HG03108 (cell line): ENCODE data around the gene MUC5AC.
"Not testable (repeated sequence)": the region's sequence is repeated elsewhere in the genome, so short reads cannot be mapped to it uniquely, and the experiment has no call there.

Experiments
- ATAC-seq: cut with Tn5 transposase; IDR thresholded peaks from one replicate; pipeline ENCODE4 v1.9.1; 2021; ENCODE audit warnings: moderate library complexity; ENCODE audit not compliant: unreplicated experiment

MUC5AC gene

GRCh38 chr11:1232883-1233321 is 75.1 kb downstream of the MUC5AC start:
- no peak for ATAC-seq

- ATAC-seq: no peak
Measured at GRCh38 chr11:1233351-1234053, 75.7 kb downstream of the MUC5AC start.

DNA sequence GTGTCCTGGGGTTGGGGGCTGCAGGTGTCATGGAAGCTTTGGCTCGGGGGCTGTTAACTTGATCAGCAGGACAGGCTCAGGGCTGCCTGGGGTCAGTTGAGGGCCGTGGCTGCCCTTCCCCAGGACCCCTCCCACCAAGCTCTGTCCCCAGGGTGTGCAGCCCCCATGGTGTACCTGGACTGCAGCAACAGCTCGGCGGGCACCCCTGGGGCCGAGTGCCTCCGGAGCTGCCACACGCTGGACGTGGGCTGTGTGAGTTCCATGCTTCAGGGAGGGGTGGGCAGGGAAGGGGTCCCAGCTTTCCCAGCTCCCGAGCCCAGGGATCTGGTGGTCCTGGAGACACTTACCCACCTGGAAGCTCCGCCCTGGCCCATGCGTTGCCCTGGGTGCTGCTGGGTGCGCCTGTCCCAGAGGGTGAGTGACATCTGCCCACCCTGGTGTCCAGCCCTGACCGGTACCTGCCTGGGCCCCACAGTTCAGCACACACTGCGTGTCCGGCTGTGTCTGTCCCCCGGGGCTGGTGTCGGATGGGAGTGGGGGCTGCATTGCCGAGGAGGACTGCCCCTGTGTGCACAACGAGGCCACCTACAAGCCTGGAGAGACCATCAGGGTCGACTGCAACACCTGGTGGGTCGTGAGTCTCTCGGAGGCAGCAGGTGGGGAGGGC is 76.4 kb downstream of the MUC5AC start:
- ATAC-seq: no peak

- no peak for ATAC-seq
Measured at GRCh38 chr11:1234771-1235305, 77.1 kb downstream of the MUC5AC start.

DNA sequence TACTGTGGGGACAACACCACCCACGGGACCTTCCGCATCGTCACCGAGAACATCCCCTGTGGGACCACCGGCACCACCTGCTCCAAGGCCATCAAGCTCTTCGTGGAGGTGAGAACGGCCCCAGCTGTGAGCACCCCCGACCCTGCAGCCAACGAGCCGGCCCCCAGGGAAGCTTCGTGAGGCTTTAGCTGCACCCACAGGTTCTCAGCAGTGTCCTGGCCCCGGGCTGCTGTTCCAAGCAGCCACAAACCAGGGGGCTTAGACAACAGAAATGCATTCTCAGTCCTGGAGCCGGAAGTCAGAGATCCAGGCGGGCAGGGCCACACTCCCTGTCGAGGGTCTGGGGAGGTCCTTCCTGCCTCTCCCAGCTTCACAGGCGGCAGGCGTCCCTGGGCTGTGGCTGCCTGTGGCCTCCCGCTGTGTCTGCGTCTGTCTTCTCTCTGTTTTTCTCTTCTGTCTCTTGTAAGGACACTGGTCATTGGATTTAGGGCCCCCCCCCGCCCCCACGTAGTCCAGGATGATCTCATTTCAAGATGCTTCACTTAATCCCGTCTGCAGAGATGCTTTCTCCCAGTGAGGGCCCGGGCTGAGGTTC is 77.7 kb downstream of the MUC5AC start:
- no peak for ATAC-seq

- ATAC-seq: no peak
Measured at GRCh38 chr11:1235901-1236315, 78.2 kb downstream of the MUC5AC start.

GRCh38 chr11:1236316-1237127 is 78.8 kb downstream of the MUC5AC start:
- ATAC-seq: no peak

- ATAC-seq: no peak
Measured at GRCh38 chr11:1237128-1237580, 79.4 kb downstream of the MUC5AC start.

DNA sequence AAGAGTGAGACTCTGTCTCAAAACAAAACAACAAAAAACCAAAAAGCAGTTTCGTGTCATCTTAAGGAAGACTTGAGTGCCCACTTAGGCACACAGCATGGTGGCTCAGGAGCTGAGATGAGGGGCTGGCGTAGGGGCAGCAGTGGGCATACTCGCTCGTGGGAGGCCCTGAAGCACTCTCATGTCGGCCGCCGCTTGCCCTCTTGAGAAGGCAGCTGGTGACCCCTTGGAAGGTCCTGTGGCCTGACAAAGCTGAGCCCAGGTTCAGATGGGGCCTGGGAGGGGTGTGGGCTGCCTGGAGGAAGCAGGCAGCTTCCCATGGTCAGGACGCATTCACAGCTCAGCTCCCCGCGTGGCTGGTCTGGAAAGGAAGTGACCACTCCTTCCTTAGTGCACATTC is 80.1 kb downstream of the MUC5AC start:
- ATAC-seq: no peak

- no peak for ATAC-seq
Measured at GRCh38 chr11:1238767-1239595, 81.2 kb downstream of the MUC5AC start.

DNA sequence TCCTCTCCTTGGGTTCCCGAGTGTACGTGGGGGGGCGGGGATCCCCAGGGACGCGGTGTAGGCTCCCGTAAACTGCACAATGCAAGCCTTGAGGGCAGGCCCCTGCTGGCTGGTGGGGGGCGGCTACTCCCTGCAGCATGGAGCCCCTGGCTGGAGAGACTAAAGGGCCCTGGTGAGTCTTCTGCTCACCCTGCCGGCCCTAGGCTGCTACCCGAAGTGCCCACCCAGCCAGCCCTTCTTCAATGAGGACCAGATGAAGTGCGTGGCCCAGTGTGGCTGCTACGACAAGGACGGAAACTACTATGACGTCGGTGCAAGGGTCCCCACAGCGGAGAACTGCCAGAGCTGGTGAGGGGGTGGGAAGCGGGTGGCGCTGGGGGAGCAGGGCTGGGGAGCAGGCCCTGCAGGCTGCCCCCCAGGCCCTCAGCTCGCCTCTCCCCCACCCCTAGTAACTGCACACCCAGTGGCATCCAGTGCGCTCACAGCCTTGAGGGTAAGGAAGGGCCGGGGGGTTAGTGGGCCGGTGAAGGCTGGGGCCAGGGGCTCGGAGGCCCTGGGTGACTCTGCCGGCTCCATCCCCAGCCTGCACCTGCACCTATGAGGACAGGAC is 81.9 kb downstream of the MUC5AC start:
- ATAC-seq: no peak

- ATAC-seq: no peak
Measured at GRCh38 chr11:1240771-1241170, 83.0 kb downstream of the MUC5AC start.

DNA sequence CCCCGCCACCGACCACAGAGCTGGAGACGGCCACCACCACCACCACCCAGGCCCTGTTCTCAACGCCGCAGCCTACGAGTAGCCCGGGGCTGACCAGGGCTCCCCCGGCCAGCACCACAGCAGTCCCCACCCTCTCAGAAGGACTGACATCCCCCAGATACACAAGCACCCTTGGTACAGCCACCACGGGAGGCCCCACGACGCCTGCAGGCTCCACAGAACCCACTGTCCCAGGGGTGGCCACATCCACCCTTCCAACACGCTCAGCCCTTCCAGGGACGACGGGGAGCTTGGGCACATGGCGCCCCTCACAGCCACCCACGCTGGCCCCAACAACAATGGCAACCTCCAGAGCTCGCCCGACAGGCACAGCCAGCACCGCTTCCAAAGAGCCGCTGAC is 84.0 kb downstream of the MUC5AC start:
- ATAC-seq: no peak

DNA sequence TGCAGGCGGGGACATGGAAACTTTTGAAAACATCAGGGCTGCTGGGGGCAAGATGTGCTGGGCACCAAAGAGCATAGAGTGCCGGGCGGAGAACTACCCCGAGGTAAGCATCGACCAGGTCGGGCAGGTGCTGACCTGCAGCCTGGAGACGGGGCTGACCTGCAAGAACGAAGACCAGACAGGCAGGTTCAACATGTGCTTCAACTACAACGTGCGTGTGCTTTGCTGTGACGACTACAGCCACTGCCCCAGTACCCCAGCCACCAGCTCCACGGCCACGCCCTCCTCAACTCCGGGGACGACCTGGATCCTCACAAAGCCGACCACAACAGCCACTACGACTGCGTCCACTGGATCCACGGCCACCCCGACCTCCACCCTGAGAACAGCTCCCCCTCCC is 84.5 kb downstream of the MUC5AC start:
- no peak for ATAC-seq

GRCh38 chr11:1242751-1243150 is 85.0 kb downstream of the MUC5AC start:
- not testable (repeated sequence) for ATAC-seq

- not testable (repeated sequence) for ATAC-seq
Measured at GRCh38 chr11:1243521-1243920, 85.8 kb downstream of the MUC5AC start.

- ATAC-seq: not testable (repeated sequence)
Measured at GRCh38 chr11:1244557-1244956, 86.8 kb downstream of the MUC5AC start.

DNA sequence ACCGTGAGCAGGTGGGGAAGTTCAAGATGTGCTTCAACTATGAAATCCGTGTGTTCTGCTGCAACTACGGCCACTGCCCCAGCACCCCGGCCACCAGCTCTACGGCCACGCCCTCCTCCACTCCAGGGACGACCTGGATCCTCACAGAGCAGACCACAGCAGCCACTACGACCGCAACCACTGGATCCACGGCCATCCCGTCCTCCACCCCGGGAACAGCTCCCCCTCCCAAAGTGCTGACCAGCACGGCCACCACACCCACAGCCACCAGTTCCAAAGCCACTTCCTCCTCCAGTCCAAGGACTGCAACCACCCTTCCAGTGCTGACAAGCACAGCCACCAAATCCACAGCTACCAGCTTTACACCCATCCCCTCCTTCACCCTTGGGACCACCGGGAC is 88.0 kb downstream of the MUC5AC start:
- not testable (repeated sequence) for ATAC-seq

- ATAC-seq: not testable (repeated sequence)
Measured at GRCh38 chr11:1246301-1246700, 88.5 kb downstream of the MUC5AC start.

DNA sequence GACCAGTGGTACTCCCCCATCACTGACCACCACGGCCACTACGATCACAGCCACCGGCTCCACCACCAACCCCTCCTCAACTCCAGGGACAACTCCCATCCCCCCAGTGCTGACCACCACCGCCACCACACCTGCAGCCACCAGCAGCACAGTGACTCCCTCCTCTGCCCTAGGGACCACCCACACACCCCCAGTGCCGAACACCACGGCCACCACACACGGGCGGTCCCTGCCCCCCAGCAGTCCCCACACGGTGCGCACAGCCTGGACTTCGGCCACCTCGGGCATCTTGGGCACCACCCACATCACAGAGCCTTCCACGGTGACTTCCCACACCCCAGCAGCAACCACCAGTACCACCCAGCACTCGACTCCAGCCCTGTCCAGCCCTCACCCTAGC is 89.3 kb downstream of the MUC5AC start:
- ATAC-seq: not testable (repeated sequence)
